BLaER1 (cell line): ENCODE data around the gene RHCG.

Experiments
- H3K27ac ChIP-seq: shearing (Covaris generic); formaldehyde crosslinking; 2 replicates; pipeline ENCODE4 v1.8.1; 2022
- H3K27me3 ChIP-seq: shearing (Covaris generic); formaldehyde crosslinking; 2 replicates; pipeline ENCODE4 v1.8.1; 2022
- H3K36me3 ChIP-seq: shearing (Covaris generic); formaldehyde crosslinking; 2 replicates; pipeline ENCODE4 v1.8.1; 2022
- H3K4me1 ChIP-seq: shearing (Covaris generic); formaldehyde crosslinking; 2 replicates; pipeline ENCODE4 v1.8.1; 2022
- H3K4me2 ChIP-seq: shearing (Covaris generic); formaldehyde crosslinking; 2 replicates; pipeline ENCODE4 v1.8.1; 2022
- H3K4me3 ChIP-seq: shearing (Covaris generic); formaldehyde crosslinking; 2 replicates; pipeline ENCODE4 v1.8.1; 2022
- H3K9ac ChIP-seq: shearing (Covaris generic); formaldehyde crosslinking; 2 replicates; pipeline ENCODE4 v1.8.1; 2022
- H3K9me3 ChIP-seq: shearing (Covaris generic); formaldehyde crosslinking; 2 replicates; pipeline ENCODE4 v1.8.1; 2022
- H4K20me1 ChIP-seq: shearing (Covaris generic); formaldehyde crosslinking; 2 replicates; pipeline ENCODE4 v1.8.1; 2022
- Cebpa-rat ChIP-seq: shearing (Covaris generic); IDR thresholded peaks from 2 replicates; pipeline ENCODE4 v1.8.1; 2022

The RHCG gene

DNA sequence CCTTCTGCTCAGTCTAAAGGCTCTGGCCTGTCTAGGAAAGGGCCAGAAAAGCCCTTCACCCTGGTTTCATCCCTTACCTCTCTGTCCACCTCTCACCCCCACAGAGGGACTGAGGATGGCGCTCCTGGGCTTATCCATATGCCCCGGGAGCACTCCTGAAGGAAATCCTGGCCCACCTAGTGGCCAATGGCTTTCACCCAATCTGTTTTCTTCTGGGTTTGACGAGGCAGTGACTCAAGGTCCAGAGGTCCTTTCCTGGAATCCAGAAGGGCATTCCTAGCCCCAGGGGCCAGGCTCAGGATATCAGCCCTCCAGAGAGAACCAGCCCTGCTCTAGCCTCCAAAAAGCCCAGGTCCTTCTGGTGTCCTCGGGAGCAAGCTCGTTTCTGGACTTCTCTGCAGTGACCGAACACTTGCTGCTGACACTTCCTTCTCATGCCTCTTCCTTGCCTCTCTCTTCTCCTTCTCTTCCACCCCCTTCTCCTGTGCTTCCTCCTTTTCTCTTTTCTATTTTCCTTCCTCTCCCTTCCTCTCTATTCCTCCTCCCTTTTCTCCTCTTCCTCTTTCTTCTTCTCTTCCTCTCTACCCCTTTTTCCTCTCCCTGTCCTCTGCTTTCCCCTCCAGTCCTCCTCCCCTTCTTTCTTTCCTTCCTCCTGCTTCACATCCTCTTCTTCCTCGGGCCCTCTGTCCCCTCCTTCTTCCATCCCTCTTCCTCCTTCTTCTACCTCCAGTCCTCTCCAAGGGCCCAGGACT, 59.6 kb downstream of the RHCG start:
- no peaks in the 10 kb centered on the region for H3K36me3 ChIP-seq
- no peak overlapping the region for H3K27ac ChIP-seq
- no peak overlapping the region for H3K4me3 ChIP-seq
- no peak for TF ChIP-seq Cebpa-rat
- no peak overlapping the region for H3K4me2 ChIP-seq
- peaks cover 27% of the 10 kb centered on the region for H3K4me1 ChIP-seq
- H4K20me1 ChIP-seq, result no peaks in the 10 kb centered on the region
- no peak overlapping the region for H3K9ac ChIP-seq
- H3K9me3 ChIP-seq, result no peaks in the 10 kb centered on the region
- no peaks in the 10 kb centered on the region for H3K27me3 ChIP-seq

DNA sequence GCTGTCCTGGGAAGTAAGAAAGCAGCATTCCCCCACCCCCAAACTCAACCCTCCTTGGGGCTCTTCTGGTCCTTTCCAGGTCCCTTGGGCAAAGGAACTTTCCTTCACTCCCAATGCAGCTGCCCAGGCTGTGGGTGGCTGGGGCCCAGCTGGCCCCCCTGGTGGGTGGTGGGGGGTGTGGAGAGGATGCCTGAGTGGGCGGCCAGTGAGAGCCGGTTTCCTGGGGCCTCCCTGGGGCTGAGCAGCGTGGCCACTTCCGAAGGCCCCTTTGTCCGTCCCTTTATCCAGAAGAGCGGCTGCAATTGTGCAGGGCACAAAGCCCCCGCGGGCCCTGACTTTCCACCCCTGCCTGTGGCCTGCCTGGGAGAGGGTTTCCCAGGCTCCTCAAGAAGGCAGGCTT, 61.0 kb downstream of the RHCG start:
- no peak overlapping the region for H3K9ac ChIP-seq
- no peaks in the 10 kb centered on the region for H3K27me3 ChIP-seq
- H3K27ac ChIP-seq, result no peak overlapping the region
- H3K9me3 ChIP-seq, result no peaks in the 10 kb centered on the region
- H3K36me3 ChIP-seq, result no peaks in the 10 kb centered on the region
- no peak overlapping the region for H3K4me3 ChIP-seq
- H3K4me1 ChIP-seq, result peaks cover 15% of the 10 kb centered on the region
- no peak for TF ChIP-seq Cebpa-rat
- H3K4me2 ChIP-seq, result no peak overlapping the region
- no peaks in the 10 kb centered on the region for H4K20me1 ChIP-seq

DNA sequence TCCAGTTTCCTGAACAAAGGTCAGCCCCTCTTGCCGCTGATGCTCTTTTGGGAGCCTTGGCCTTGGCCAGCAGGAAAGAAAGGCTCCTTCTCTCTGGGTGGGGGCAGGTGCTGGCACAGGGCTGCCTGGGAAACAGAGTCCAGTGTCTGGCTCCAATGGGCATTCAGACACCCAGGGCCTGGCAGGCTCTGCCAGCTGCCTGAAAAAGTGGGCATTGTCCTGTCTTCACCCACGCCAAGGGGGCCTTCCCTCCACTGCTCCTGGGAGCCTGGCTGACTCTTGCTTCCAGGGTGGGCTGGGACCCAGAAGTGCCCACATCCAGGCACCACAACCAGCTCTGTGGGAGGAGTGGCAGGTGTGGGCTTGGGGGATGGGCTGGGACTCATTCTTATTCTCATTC, 62.7 kb downstream of the RHCG start:
- Histone ChIP-seq H3K4me2 (peak overlapping the region; percentile 33; the same call in 1 of the 2 replicates), H4K20me1 (no peaks in the 10 kb centered on the region), H3K27ac (no peak overlapping the region), H3K36me3 (no peaks in the 10 kb centered on the region), H3K27me3 (0 out of 2 replicates have a peak, but pooled peaks cover 4% of the 10 kb centered on the region), H3K9ac (no peak overlapping the region), H3K4me1 (peaks cover 18% of the 10 kb centered on the region), H3K4me3 (no peak overlapping the region), H3K9me3 (no peaks in the 10 kb centered on the region)
- TF ChIP-seq Cebpa-rat, result no peak

DNA sequence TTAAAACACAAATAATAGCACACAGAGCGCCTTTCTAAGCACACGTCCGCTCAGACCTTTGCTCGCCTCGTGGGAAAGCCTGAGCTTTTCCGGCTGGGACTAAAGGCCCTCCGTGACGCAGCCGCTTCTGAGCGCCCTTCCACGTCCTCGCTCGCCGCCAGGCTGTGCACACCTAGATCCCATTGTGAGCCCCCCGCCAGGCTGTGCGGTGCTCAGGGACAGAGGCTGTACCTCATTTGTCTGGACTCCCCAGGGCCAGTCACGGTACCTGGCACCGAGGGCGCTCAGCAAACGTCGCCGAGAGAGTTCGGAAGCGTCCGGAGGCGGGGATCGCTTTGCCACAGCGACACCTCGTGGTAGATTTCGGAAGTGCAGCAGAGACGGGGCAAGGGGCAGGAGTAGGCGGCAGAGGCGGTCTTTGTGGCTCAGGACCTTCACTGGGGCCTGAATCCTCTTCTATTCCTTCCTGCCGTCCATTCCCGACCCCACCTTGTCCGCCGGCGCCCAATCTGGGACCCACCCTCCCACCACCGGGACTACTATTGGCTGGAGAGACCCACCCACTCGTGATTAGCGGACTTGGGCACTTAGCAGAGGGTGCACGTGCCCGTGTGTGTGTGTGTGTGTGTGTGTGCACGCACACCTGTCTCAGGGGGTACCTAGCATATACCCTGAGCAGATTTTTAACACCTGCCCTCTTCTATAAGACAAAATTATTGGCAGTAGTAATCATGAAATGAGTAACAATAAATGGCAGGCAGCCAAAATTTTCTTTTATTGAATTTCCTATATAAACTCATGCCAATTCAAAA, 65.6 kb downstream of the RHCG start:
- Histone ChIP-seq H3K36me3 (no peaks in the 10 kb centered on the region), H3K4me2 (peak overlapping the region; percentile 90), H3K4me1 (peaks cover 18% of the 10 kb centered on the region), H3K27ac (no peak overlapping the region), H3K9ac (peak overlapping the region; percentile 70), H3K9me3 (no peaks in the 10 kb centered on the region), H3K27me3 (0 out of 2 replicates have a peak, but pooled peaks cover 4% of the 10 kb centered on the region), H3K4me3 (peak overlapping the region; percentile 65), H4K20me1 (no peaks in the 10 kb centered on the region)
- TF ChIP-seq Cebpa-rat, result no peak

DNA sequence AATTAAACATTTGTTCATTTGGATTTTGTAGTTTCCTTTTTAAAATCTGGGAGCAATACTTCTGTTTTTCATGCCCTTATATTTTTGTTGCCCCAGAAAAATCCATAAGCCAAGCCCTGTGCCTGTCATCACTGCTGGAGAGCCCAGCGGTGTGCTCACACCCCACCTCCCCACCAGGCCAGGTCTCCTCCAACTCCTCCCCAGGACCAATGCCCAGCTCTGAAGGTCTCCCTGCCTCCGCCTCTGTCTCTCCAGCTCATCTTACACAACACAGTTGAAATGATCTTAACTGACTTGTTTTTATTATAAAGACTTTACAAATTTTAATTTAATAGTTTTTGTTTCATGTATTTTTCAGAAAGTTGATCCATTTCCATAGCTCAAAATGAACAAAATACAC, 66.4 kb downstream of the RHCG start:
- peaks cover 18% of the 10 kb centered on the region for H3K4me1 ChIP-seq
- no peak for TF ChIP-seq Cebpa-rat
- peak overlapping the region; percentile 90 for H3K4me2 ChIP-seq
- no peak overlapping the region for H3K4me3 ChIP-seq
- H3K9me3 ChIP-seq, result no peaks in the 10 kb centered on the region
- H4K20me1 ChIP-seq, result no peaks in the 10 kb centered on the region
- no peak overlapping the region for H3K9ac ChIP-seq
- 0 out of 2 replicates have a peak, but pooled peaks cover 4% of the 10 kb centered on the region for H3K27me3 ChIP-seq
- H3K36me3 ChIP-seq, result no peaks in the 10 kb centered on the region
- H3K27ac ChIP-seq, result no peak overlapping the region

DNA sequence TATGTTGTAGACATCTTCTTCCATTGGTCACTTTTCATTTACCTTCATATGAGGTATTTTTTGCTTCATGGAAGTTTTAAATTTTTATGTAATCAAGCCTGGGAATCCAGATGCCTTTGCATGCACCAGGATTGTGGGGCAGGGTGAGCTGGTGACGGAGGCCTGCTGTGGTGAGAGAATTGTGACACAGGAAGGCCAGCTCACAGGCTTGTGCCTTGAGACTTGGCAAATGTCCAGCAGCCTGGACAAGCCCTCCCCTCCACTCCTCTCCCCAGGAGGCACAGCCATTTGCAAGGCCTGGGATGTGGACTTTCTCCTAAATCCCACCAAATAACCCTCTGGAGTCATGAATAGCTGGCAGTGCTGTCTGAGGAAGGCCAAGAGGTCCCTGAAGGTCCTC, 67.4 kb downstream of the RHCG start:
- no peaks in the 10 kb centered on the region for H3K9me3 ChIP-seq
- H3K36me3 ChIP-seq, result no peaks in the 10 kb centered on the region
- no peak overlapping the region for H3K4me2 ChIP-seq
- no peak for TF ChIP-seq Cebpa-rat
- H3K27me3 ChIP-seq, result 0 out of 2 replicates have a peak, but pooled peaks cover 4% of the 10 kb centered on the region
- H3K27ac ChIP-seq, result no peak overlapping the region
- H3K4me3 ChIP-seq, result no peak overlapping the region
- peaks cover 13% of the 10 kb centered on the region for H3K4me1 ChIP-seq
- H3K9ac ChIP-seq, result no peak overlapping the region
- H4K20me1 ChIP-seq, result no peaks in the 10 kb centered on the region

DNA sequence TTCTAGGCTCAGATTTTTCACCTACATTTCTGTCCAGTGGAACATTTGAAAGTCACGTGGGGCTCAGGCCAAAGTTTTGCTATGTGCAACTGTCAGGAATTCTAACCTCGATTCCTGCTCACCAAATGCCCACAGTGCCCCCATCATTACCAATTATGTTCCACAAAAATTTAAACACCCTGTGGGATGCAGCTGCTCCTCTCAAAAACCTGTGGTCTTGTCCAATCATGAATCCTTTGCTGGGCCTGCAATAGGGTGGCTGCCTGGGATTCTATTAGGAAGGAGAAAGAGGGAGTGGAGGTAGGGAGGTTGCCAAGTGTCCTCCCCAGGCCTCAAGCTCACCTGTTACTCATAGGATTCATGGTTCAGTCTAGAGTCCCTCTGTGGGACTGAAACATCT, 68.1 kb downstream of the RHCG start:
- no peaks in the 10 kb centered on the region for H3K9me3 ChIP-seq
- H3K4me2 ChIP-seq, result no peak overlapping the region
- 0 out of 2 replicates have a peak, but pooled peaks cover 4% of the 10 kb centered on the region for H3K27me3 ChIP-seq

DNA sequence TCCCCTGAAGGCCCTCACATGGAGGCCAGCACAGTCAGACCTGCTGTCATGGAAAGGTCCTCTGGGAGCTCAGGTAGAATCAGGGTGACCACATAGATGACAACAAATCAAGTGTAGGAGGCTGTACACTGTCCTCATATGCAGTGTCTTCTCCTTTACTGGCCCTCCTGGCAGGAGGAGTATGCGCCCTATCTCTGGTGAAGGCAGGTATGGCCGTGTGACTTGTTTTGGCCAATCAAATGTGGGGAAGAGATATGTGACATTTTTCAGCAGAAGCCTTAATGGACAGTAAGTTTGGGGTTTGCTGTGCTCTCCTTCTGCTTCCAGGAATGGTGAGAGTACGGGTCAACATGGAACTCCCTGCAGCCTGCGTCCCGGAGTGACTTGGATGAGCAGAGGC, 69.9 kb downstream of the RHCG start:
- no peak overlapping the region for H3K4me2 ChIP-seq
- TF ChIP-seq Cebpa-rat, result no peak
- H4K20me1 ChIP-seq, result no peaks in the 10 kb centered on the region
- H3K9me3 ChIP-seq, result no peaks in the 10 kb centered on the region
- H3K4me1 ChIP-seq, result peaks cover 7% of the 10 kb centered on the region
- no peak overlapping the region for H3K9ac ChIP-seq
- no peaks in the 10 kb centered on the region for H3K36me3 ChIP-seq
- H3K4me3 ChIP-seq, result no peak overlapping the region
- H3K27me3 ChIP-seq, result 0 out of 2 replicates have a peak, but pooled peaks cover 4% of the 10 kb centered on the region
- H3K27ac ChIP-seq, result no peak overlapping the region

More for the DNA sequence above, 68.1 kb downstream of the RHCG start:
- peaks cover 7% of the 10 kb centered on the region for H3K4me1 ChIP-seq
- no peak overlapping the region for H3K27ac ChIP-seq
- no peaks in the 10 kb centered on the region for H3K36me3 ChIP-seq
- no peak overlapping the region for H3K4me3 ChIP-seq
- H4K20me1 ChIP-seq, result no peaks in the 10 kb centered on the region
- no peak overlapping the region for H3K9ac ChIP-seq
- no peak for TF ChIP-seq Cebpa-rat

DNA sequence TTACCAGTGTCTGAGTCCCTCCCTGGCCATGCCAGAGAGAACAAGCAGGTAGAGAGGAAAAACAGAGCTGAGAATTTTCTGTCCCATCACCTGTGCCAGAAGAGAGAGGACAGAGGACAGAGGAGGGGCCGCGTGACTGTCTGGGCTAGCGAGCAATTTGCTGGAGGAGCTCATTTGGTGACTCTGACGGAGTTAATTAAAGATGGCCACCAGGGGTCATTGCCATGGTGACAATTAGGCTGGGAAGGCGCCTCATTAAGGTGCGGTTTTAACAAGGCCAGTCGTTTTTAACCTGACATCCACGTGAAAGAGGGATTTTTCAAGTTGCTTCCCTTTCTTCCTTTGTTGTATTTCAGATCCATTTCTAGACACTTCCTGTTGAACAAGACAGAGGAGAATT, 72.4 kb downstream of the RHCG start:
- H3K36me3 ChIP-seq, result no peaks in the 10 kb centered on the region
- H3K4me1 ChIP-seq, result no peaks in the 10 kb centered on the region
- no peak for TF ChIP-seq Cebpa-rat
- H3K4me3 ChIP-seq, result no peak overlapping the region
- H3K27me3 ChIP-seq, result peaks cover 8% of the 10 kb centered on the region
- H3K9me3 ChIP-seq, result no peaks in the 10 kb centered on the region
- peaks cover 12% of the 10 kb centered on the region; the same call in 1 of the 2 replicates for H4K20me1 ChIP-seq
- H3K27ac ChIP-seq, result no peak overlapping the region
- H3K4me2 ChIP-seq, result no peak overlapping the region
- no peak overlapping the region for H3K9ac ChIP-seq
